Measurements from ENCODE around the gene SEL1L.

GRCh38 chr14:81433378-81433777 lies 100.3 kb downstream of the SEL1L start:
- no peak for TF ChIP-seq RAD21 (IDR thresholded peaks at IDR 0.05; ENCODE audit: low read depth)
- no peak for TF ChIP-seq ZFX (IDR thresholded peaks at IDR 0.05)
- TF ChIP-seq POLR2A (IDR thresholded peaks at IDR 0.05; ENCODE audit: borderline replicate concordance, extremely low read depth, insufficient read depth, insufficient read length), result no peak
- no peak for TF ChIP-seq ATF3 (IDR thresholded peaks at IDR 0.05)
- no peak for TF ChIP-seq CTCF (IDR thresholded peaks at IDR 0.05 in 2 of 3, conservative IDR thresholded peaks at IDR 0.05 in 1 of 3; ENCODE audit: borderline replicate concordance in 1 of 3, insufficient read depth in 1 of 3, low read depth in 2 of 3, low read length in 2 of 3)
